Right lobe of liver (tissue), 4 donors: ENCODE measurements around the gene MT1E.

Experiments
- POLR2A ChIP-seq: fragments of 450-650 bp; IDR thresholded peaks from one replicate; pipeline ENCODE4 v1.6.1; 2017; ENCODE audit warnings: antibody characterized with exemption, mild to moderate bottlenecking
- TF ChIP-seq, protein P1 (sequence below), 4 donors: fragments of 200-600 bp in 3 of 4; fragments of 450-650 bp in 1 of 4; IDR thresholded peaks; one replicate each; pipeline versions ENCODE4 v1.5.1 to v1.8.0; 2016 to 2022; ENCODE audit warnings: antibody characterized with exemption in 4 of 4, mild to moderate bottlenecking in 2 of 4
- donor health status: DM: no; HTN: no; CAD: no.
- donor health status: DM: no; HTN: no; CAD: no.
- donor health status: DM: no; HTN: yes; CAD: no.

GRCh38 chr16:56594292-56594619 lies 31.3 kb upstream of the MT1E start:
- TF ChIP-seq, protein P1, sequence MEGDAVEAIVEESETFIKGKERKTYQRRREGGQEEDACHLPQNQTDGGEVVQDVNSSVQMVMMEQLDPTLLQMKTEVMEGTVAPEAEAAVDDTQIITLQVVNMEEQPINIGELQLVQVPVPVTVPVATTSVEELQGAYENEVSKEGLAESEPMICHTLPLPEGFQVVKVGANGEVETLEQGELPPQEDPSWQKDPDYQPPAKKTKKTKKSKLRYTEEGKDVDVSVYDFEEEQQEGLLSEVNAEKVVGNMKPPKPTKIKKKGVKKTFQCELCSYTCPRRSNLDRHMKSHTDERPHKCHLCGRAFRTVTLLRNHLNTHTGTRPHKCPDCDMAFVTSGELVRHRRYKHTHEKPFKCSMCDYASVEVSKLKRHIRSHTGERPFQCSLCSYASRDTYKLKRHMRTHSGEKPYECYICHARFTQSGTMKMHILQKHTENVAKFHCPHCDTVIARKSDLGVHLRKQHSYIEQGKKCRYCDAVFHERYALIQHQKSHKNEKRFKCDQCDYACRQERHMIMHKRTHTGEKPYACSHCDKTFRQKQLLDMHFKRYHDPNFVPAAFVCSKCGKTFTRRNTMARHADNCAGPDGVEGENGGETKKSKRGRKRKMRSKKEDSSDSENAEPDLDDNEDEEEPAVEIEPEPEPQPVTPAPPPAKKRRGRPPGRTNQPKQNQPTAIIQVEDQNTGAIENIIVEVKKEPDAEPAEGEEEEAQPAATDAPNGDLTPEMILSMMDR (IDR thresholded peaks at IDR 0.05): no peak
- TF ChIP-seq POLR2A: no peak
